Loucy (cell line): ENCODE data around the gene PDRG1.

Experiments used
- H2AFZ ChIP-seq: fragments of 200-600 bp; sonication (generic); 2 replicates; pipeline ENCODE4 v1.6.0; 2016; ENCODE audit warnings: antibody characterized with exemption, mild to moderate bottlenecking, low read length, moderate library complexity
- H3F3A ChIP-seq: fragments of 200-600 bp; 2 replicates; pipeline ENCODE4 v1.6.0; 2016; ENCODE audit warnings: antibody characterized with exemption, low read depth, mild to moderate bottlenecking
- H3K27me3 ChIP-seq: fragments of 200-600 bp; sonication (generic); 2 replicates; pipeline ENCODE4 v1.6.1; 2014; ENCODE audit warnings: low read length, mild to moderate bottlenecking; ENCODE audit not compliant: insufficient read depth, poor library complexity, severe bottlenecking
- H3K36me3 ChIP-seq: fragments of 200-600 bp; sonication (generic); 2 replicates; pipeline ENCODE4 v1.6.1; 2016; ENCODE audit warnings: low read length; ENCODE audit not compliant: insufficient read depth
- H3K4me1 ChIP-seq: fragments of 200-600 bp; sonication (generic); 2 replicates; pipeline ENCODE4 v1.5.1; 2014; ENCODE audit warnings: low read length, mild to moderate bottlenecking; ENCODE audit not compliant: insufficient read depth, poor library complexity, severe bottlenecking
- H3K4me2 ChIP-seq: fragments of 200-600 bp; sonication (generic); 2 replicates; pipeline ENCODE4 v1.6.0; 2014; ENCODE audit warnings: antibody characterized with exemption, low read length, low read depth, mild to moderate bottlenecking; ENCODE audit not compliant: poor library complexity, severe bottlenecking
- H3K4me3 ChIP-seq: fragments of 200-600 bp; sonication (generic); 2 replicates; pipeline ENCODE4 v1.5.1; 2014; ENCODE audit warnings: low read length, mild to moderate bottlenecking, mixed read lengths; ENCODE audit not compliant: poor library complexity, severe bottlenecking
- H3K79me2 ChIP-seq: fragments of 200-600 bp; sonication (generic); 2 replicates; pipeline ENCODE4 v1.6.1; 2014; ENCODE audit warnings: low read length; ENCODE audit not compliant: insufficient read depth
- H3K9ac ChIP-seq: fragments of 200-600 bp; sonication (generic); 2 replicates; pipeline ENCODE4 v1.6.0; 2014; ENCODE audit warnings: mild to moderate bottlenecking, low read depth, low read length, moderate library complexity; ENCODE audit not compliant: poor library complexity, severe bottlenecking
- H3K9me2 ChIP-seq: fragments of 200-600 bp; sonication (generic); replicated peaks from 2 replicates; pipeline ENCODE4 v1.6.1; 2016; ENCODE audit warnings: low read depth, low read length, mixed read lengths
- H3K9me3 ChIP-seq: fragments of 200-600 bp; sonication (generic); 2 replicates; pipeline ENCODE4 v1.6.1; 2014; ENCODE audit warnings: mild to moderate bottlenecking, antibody characterized with exemption, low read length, low read depth; ENCODE audit not compliant: insufficient read depth
- H4K20me1 ChIP-seq: fragments of 200-600 bp; sonication (generic); 2 replicates; pipeline ENCODE4 v1.6.0; 2014; ENCODE audit warnings: antibody characterized with exemption, low read length, mild to moderate bottlenecking; ENCODE audit not compliant: insufficient read depth, poor library complexity, severe bottlenecking
- CTCF ChIP-seq: fragments of 200-600 bp; sonication (generic); conservative IDR thresholded peaks from 2 replicates; pipeline ENCODE4 v1.5.1; 2014; ENCODE audit warnings: mild to moderate bottlenecking, antibody characterized with exemption, low read length
- EZH2phosphoT487 ChIP-seq: fragments of 200-600 bp; IDR thresholded peaks from 2 replicates; pipeline ENCODE4 v1.6.1; 2018; ENCODE audit warnings: antibody characterized with exemption, mild to moderate bottlenecking, moderate library complexity, borderline replicate concordance

PDRG1 gene

DNA sequence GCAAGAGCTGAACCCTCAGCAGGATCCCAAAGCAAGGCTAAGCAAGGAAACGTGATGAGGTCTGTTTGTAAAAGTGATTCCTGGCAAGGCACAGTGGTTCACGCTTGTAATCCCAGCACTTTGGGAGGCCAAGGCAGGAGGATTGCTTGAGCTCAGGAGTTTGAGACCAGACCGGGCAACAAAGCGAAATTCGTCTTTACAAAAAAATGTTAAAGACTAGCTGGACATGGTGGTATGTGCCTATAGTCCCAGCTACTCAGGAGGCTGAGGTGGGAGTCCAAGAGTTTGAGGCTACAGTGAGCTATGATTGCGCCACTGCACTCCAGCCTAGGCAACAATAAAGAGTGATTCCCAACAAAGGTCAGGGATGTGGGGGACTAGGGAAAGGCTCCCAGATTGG is 12.0 kb upstream of the PDRG1 start:
- Histone ChIP-seq H3K9me2 (no peaks in the 10 kb centered on the region), H3K4me1 (no peaks in the 10 kb centered on the region), H3K9me3 (no peaks in the 10 kb centered on the region), H2AFZ (no peak overlapping the region), H3K4me2 (no peak overlapping the region), H3K9ac (no peak overlapping the region), H4K20me1 (no peaks in the 10 kb centered on the region), H3K27me3 (no peaks in the 10 kb centered on the region), H3F3A (no peaks in the 10 kb centered on the region), H3K4me3 (no peak overlapping the region), H3K79me2 (no peaks in the 10 kb centered on the region), H3K36me3 (no peaks in the 10 kb centered on the region)
- TF ChIP-seq CTCF (no peak), EZH2phosphoT487 (no peak)

GRCh38 chr20:31962761-31963160 is 10.9 kb upstream of the PDRG1 start:
- TF ChIP-seq CTCF, result no peak
- Histone ChIP-seq H3K79me2 (no peaks in the 10 kb centered on the region), H3K9me2 (no peaks in the 10 kb centered on the region), H3K27me3 (no peaks in the 10 kb centered on the region), H3K4me1 (no peaks in the 10 kb centered on the region), H3K36me3 (no peaks in the 10 kb centered on the region), H3K4me3 (no peak overlapping the region), H3K9ac (no peak overlapping the region), H2AFZ (no peak overlapping the region), H3K4me2 (no peak overlapping the region), H4K20me1 (no peaks in the 10 kb centered on the region), H3K9me3 (no peaks in the 10 kb centered on the region), H3F3A (no peaks in the 10 kb centered on the region)

DNA sequence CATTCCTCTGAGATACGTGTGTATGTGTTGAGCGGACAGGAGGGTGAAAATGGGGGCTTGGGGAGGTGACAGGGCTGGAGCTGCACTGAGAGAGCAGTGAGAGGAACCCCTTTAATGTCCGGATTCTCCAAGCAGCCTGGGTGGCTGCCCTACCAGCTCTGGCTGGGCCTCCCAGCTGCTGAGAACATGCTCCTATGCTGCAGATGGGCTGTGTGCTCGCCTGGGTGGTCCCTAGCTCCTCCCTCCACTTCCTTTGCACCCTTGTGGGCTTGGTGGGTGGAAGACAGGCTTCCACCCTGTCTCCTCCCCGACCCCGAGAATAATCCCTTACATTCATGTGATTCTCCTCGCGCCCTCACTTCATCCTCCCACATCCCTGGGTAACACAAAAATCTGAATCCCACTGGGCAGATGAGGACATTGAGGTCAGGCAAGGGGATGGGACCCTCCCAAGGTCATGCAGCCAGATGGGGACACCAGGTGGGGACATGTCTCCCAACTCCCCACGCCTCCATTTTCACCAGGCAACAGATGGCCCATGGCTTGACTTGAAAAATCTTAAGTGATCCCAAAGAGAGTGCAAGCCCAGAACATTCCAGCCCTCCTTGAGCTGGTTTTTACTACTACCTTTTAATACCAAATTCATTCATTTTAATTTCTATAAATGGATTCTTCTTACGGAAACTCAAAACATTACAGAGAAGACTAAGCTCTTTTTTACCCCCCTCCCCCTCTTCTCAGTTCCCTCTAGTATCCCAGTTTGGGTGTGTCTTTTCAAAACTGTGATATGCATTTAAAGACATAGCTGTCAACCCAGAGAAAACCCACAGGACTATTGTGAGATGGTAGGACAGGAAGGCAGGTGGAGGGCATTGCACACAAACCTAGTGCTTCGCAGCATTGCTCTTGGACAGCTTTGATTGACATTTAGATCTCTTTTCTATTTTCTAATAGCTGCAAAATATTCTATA is 5.0 kb upstream of the PDRG1 start:
- H3K79me2 ChIP-seq, result no peaks in the 10 kb centered on the region
- no peaks in the 10 kb centered on the region for H4K20me1 ChIP-seq
- no peak overlapping the region for H3K4me3 ChIP-seq
- H3F3A ChIP-seq, result no peaks in the 10 kb centered on the region
- peaks cover 8% of the 10 kb centered on the region for H3K4me1 ChIP-seq
- no peak overlapping the region; the same call in 1 of the 2 replicates for H2AFZ ChIP-seq
- no peaks in the 10 kb centered on the region for H3K9me3 ChIP-seq
- H3K27me3 ChIP-seq, result no peaks in the 10 kb centered on the region
- no peak for TF ChIP-seq EZH2phosphoT487
- no peak for TF ChIP-seq CTCF
- no peaks in the 10 kb centered on the region for H3K9me2 ChIP-seq
- H3K4me2 ChIP-seq, result no peak overlapping the region
- H3K36me3 ChIP-seq, result no peaks in the 10 kb centered on the region
- no peak overlapping the region for H3K9ac ChIP-seq
